ENCODE data around the gene NINJ1.

GRCh38 chr9:93143830-93144530, 9.9 kb upstream of the NINJ1 start:
- TF ChIP-seq POLR2A (IDR thresholded peaks at IDR 0.05) (no peak), CTCF (IDR thresholded peaks at IDR 0.05) (no peak)

Data from lower leg skin (tissue), 3 donors.